ENCODE measurements around the gene CDH8.

DNA sequence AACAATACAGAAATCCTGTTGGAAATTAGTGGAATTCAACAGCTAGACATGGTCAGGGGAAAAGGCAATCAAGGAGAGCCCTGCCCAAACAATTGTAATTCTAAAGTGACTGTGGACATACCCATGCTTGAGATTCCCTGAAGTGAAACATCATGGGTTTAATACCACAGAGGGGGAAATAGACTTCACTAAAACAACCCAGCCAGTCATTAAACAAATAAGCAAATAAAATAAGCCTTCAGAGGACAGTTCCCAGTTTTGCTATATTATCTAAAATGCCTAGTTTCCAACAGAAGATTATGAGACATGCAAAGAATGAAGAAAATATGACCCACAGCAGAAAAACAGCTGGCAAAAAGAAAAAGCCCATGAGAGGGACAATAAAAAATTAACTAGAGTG is 376.3 kb downstream of the CDH8 start:
- TF ChIP-seq, protein P1, sequence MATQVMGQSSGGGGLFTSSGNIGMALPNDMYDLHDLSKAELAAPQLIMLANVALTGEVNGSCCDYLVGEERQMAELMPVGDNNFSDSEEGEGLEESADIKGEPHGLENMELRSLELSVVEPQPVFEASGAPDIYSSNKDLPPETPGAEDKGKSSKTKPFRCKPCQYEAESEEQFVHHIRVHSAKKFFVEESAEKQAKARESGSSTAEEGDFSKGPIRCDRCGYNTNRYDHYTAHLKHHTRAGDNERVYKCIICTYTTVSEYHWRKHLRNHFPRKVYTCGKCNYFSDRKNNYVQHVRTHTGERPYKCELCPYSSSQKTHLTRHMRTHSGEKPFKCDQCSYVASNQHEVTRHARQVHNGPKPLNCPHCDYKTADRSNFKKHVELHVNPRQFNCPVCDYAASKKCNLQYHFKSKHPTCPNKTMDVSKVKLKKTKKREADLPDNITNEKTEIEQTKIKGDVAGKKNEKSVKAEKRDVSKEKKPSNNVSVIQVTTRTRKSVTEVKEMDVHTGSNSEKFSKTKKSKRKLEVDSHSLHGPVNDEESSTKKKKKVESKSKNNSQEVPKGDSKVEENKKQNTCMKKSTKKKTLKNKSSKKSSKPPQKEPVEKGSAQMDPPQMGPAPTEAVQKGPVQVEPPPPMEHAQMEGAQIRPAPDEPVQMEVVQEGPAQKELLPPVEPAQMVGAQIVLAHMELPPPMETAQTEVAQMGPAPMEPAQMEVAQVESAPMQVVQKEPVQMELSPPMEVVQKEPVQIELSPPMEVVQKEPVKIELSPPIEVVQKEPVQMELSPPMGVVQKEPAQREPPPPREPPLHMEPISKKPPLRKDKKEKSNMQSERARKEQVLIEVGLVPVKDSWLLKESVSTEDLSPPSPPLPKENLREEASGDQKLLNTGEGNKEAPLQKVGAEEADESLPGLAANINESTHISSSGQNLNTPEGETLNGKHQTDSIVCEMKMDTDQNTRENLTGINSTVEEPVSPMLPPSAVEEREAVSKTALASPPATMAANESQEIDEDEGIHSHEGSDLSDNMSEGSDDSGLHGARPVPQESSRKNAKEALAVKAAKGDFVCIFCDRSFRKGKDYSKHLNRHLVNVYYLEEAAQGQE (IDR thresholded peaks at IDR 0.05), result no peak
- TF ChIP-seq YY1 (IDR thresholded peaks at IDR 0.05) (no peak), FOXA1 (IDR thresholded peaks at IDR 0.05) (no peak), RAD21 (IDR thresholded peaks at IDR 0.05) (no peak)
- TF ChIP-seq, protein P2, sequence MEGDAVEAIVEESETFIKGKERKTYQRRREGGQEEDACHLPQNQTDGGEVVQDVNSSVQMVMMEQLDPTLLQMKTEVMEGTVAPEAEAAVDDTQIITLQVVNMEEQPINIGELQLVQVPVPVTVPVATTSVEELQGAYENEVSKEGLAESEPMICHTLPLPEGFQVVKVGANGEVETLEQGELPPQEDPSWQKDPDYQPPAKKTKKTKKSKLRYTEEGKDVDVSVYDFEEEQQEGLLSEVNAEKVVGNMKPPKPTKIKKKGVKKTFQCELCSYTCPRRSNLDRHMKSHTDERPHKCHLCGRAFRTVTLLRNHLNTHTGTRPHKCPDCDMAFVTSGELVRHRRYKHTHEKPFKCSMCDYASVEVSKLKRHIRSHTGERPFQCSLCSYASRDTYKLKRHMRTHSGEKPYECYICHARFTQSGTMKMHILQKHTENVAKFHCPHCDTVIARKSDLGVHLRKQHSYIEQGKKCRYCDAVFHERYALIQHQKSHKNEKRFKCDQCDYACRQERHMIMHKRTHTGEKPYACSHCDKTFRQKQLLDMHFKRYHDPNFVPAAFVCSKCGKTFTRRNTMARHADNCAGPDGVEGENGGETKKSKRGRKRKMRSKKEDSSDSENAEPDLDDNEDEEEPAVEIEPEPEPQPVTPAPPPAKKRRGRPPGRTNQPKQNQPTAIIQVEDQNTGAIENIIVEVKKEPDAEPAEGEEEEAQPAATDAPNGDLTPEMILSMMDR (IDR thresholded peaks at IDR 0.05; ENCODE audit: low read depth, low read length, missing input control), result no peak
- TF ChIP-seq, protein P3, sequence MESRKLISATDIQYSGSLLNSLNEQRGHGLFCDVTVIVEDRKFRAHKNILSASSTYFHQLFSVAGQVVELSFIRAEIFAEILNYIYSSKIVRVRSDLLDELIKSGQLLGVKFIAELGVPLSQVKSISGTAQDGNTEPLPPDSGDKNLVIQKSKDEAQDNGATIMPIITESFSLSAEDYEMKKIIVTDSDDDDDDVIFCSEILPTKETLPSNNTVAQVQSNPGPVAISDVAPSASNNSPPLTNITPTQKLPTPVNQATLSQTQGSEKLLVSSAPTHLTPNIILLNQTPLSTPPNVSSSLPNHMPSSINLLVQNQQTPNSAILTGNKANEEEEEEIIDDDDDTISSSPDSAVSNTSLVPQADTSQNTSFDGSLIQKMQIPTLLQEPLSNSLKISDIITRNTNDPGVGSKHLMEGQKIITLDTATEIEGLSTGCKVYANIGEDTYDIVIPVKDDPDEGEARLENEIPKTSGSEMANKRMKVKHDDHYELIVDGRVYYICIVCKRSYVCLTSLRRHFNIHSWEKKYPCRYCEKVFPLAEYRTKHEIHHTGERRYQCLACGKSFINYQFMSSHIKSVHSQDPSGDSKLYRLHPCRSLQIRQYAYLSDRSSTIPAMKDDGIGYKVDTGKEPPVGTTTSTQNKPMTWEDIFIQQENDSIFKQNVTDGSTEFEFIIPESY (IDR thresholded peaks at IDR 0.05), result no peak
- TF ChIP-seq, protein P4, sequence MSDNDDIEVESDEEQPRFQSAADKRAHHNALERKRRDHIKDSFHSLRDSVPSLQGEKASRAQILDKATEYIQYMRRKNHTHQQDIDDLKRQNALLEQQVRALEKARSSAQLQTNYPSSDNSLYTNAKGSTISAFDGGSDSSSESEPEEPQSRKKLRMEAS (IDR thresholded peaks at IDR 0.05), result no peak
- TF ChIP-seq, protein P5, sequence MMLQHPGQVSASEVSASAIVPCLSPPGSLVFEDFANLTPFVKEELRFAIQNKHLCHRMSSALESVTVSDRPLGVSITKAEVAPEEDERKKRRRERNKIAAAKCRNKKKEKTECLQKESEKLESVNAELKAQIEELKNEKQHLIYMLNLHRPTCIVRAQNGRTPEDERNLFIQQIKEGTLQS (IDR thresholded peaks at IDR 0.05), result no peak
